ENCODE results near the gene DEGS1.

The DEGS1 gene

DNA sequence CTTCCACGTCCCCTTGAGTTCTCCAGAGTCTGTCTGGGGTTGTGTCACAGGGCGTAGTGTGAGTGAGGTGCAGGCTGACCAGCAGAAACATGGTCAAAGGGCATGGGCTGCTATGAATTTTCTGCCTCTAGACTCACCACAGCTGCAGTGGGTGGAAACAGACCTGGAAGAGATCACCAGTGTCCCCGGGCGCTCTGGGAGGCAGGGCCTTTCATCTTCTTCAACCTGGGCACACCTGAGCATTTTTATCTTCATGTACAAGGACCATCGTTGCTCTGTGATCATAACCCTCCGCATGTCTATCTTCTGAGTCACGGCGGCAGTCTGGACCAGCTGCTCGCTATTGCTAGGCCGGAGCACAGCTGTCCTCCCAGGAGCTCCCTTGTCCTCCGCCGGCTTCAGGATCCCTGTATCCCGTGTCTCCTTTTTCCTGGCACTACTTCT is 29.6 kb downstream of the DEGS1 start:
- no peak for DNase-seq (ENCODE audit: low read depth in 2 of 3, low spot score in 2 of 3)

DNA sequence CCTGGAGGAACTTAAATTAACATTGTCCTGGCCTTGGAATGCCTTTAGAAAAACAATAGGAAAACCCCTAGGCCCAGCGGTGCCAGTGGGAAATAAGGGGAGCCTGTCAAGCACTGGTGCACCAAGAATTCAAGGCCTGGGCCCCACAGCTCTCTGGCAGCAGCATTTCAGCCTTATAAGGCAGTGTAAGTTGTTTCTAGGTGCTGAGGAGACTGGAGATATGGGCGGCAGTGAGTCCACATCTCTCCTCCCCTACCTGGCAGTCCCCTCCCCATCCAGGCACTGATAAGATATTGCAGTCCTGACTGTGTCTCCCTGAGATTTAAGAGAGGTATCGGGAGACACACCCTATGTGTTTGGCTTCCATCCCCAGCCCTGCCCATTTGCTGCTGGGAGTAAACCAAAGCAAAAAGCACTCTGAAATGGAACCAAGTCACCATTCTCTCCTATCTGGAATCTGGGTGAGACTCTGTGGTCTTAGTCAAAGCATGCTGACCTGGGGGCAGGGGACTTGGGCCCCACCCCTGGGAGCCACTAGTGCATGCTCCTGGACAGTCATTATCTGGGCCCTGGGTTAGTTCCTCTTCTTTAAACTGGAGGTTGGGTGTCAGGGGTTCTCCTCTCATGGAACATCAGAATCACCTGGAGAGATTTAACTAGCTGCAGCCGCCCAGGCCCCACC is 30.5 kb downstream of the DEGS1 start:
- no peak for DNase-seq (ENCODE audit: low read depth in 2 of 3, low spot score in 2 of 3)

DNA sequence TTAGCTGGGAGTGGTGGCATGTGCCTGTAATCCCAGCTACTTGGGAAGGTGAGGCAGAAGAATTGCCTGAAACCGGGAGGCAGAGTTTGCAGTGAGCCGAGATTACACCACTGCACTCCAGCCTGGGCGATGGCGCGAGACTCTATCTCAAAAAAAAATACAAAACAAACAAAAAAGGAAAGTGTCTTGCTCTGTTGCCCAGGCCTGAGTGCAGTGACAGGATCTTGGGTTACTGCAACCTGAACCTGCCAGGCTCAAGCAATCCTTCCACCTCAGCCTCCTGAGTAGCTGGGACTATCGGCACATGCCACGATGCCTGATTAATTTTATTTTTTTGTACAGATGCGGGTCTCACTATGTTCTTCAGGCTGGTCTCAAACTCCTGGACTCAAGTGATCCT is 33.3 kb downstream of the DEGS1 start:
- no peak for DNase-seq (ENCODE audit: low read depth in 2 of 3, low spot score in 2 of 3)

DNA sequence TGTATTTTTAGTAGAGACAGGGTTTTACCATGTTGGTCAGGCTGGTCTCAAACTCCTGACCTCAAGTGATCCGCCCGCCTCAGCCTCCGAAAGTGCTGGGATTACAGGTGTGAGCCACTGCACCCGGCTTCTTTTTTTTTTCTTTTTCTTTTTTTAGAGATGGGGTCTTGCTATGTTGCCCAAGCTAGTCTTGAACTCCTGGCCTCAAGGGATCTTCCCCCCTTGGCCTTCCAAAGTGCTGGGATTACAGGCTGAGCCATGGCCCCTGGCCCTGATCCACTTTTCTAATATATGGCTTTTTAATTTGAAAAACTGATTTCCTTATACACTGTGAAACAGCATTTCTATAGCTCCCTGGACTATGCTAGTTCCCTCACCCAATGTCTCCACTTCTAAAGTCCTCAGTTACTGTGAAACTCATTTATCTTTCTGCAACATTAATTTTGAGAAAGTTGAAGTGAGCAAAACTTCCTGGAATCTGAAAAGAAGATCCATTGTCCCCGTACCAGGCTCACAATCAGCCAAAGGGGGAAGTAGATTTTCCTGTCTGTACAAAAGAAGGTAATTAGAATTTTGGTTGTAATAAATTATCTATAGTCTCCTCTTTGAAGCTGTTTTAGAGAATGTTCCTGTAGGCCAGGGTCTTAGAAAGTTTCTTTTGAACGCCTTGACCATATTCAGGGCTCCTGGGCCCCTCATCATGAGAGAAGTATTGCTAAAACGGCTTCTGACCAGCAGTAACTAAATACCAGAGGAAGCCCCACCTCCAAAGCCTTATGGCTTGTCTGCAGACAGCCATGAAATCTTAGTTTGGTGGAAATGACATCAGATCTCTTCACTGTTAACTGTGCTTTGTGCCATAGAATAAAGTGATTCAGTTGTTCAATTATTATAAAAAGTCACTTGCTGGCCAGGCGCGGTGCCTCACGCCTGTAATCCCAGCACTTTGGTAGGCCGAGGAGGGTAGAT is 34.9 kb downstream of the DEGS1 start:
- no peak for DNase-seq (ENCODE audit: low read depth in 2 of 3, low spot score in 2 of 3)

DNA sequence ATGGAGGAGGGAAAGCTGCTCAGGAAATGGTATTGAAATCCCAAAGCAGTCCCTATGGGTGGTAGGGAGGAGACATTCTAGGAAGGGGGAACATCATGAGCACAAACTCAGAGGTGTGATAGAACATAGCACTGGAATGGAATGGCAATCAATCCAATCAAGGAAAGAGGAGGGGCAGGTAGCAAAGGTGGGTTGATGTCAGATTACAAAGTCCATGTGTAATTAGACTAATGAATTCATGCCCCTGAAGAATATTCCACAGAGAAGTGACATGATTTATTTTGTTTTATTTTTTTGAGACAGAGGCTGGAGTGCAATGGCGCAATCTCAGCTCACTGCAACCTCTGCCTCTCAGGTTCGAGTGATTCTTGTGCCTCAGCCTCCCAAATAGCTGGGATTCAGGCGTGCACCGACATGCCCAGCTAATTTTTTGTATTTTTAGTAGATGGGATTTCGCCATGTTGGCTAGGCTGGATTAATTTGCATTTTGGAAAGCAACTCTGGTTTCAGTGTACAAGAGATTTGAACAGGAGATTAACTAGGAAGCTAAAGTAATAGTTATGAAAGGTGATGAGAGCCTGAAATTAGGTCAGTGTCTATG is 36.1 kb downstream of the DEGS1 start:
- no peak for DNase-seq (ENCODE audit: low read depth in 2 of 3, low spot score in 2 of 3)

DNA sequence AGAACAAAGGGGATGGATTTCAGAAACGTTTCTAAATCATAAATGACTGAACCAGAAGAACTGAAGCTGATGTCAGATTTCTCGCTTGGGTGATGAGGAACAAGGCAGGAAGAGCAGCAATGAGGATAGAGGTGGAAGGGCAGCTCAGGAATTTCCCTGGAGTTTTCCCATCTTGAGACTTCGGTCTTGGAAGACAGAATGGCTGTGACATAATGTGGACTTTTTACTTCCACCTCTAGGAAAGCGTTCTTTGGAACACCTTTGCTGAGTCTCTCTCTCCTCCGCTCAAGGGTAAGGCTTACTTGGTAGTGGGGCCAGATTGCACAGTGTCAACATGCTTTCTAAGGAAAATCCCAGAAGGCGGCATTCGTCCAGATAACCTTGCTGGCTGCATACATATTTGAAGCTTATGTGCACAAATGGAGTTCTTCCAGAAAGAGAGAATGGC is 36.6 kb downstream of the DEGS1 start:
- DNase-seq (ENCODE audit: low read depth in 2 of 3, low spot score in 2 of 3): no peak

DNA sequence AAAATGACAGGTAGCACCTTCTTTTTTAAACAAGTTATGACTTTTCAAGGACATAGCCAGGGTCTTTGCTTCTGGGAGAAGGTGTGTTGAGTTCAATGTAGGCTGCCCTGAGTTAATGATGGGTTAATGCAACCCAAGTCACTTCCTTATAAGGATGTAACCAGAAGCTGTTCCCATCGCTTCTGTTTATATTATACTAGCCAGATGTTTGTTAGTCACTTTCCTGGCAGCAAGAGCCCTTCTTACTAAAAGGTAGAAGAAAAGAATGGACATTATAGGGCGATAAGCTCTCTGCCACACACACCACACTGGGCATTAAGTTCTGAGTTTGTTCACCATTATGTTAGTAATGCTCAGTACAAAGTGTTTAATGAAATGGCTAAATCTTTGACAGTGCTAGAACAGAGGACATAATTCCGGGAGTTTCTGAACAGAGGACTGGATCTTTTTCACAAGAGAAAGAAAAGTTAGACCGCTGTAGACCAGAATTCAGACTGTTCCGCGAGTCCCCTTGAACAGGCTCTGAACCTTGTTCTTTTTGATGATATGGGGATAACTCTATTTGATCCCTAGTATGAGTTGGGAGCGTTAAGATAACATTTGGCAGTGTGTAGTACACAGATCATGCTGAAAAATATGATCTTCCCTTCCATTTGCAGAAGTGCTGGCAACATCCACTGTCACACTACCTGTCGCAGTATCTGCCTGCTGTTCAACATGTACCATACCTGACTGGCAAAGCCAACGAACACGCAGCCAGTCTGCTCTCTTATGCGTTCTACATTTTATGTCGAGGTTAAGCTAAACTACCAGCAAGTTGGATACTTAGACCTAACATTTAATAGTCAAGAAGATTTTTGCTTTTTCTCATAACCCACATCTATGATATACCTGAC is 41.0 kb downstream of the DEGS1 start:
- no peak for DNase-seq (ENCODE audit: low read depth in 2 of 3, low spot score in 2 of 3)

DNA sequence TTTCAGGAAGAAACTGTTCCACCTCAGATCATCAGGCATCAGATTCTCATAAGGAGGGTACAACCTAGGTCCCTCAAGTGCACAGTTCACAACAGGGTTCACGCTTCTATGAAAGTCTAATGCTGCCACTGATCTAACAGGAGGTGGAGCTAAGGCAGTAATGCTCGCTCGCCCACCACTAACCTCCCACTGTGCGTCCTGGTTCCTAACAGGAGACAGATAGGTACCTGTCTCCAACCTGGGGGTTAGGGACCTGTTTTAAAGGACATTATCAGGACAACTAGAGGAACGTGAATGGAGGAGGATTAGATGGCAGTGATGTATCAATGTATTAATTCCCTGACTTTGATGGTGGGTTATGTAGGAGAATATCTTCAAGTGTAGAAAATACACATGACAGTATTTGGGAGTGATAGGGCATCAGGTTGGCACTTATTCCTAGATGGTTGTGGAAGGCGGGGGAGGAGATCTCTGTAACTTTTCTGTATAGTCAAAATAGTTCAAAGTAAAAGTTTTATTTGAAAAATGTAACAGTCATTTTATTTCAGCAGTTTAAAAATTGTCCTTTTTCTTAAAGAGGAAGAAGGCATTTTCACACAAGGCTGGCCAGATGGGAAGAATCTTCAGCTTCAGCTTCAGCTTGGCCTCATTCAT is 43.9 kb downstream of the DEGS1 start:
- DNase-seq (ENCODE audit: low read depth in 2 of 3, low spot score in 2 of 3): no peak

DNA sequence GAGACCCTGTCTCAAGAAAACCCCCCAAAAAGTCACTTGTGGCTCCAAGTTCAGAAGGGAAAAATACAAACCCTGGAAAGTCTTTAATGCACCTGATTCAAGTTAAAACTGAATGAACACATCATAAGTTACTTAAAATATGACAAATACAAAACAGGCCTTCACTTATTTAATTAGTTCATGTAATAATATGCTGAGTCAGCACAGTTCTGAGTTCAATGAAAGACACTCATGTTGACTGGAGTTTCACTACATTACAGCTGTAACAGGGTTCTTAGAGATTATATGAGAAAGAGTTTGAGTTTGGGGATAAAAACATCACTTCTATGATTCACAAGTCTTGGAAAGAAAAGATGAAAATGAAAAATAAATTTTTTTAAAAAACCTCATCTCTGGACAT is 51.0 kb downstream of the DEGS1 start:
- DNase-seq (ENCODE audit: low read depth in 2 of 3, low spot score in 2 of 3): no peak

DNA sequence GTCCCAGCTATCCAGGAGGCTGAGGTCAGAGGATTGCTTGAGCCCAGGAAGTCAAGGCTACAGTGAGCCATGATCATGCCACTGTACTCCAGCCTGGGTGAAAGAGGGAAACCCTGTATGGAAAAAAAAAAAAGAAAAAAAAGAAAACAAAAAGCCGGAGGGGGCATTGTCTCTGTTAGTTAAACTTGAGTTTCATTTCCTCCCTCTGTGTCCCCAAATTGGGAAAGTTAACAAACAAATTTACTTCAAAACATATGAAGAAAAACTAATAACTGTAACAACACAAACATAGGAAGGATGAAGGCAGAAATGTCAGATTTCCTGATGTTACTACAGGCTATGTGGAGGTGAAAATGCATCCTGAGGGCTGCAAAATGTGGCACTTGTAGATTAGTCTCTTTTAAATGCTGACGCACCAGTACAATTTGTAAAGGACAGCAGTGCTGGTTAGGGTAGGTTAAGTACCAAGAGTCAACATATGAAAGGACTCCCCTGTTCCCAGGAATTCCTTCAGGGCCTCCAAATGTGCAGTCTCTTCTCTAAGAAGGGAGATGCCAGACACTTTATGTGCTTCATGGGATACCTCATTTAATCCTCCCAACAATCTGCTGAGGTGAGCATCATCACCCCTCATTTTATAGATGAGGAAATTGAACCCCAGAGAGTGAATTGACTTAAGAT is 52.9 kb downstream of the DEGS1 start:
- DNase-seq (ENCODE audit: low read depth in 2 of 3, low spot score in 2 of 3): no peak

DNA sequence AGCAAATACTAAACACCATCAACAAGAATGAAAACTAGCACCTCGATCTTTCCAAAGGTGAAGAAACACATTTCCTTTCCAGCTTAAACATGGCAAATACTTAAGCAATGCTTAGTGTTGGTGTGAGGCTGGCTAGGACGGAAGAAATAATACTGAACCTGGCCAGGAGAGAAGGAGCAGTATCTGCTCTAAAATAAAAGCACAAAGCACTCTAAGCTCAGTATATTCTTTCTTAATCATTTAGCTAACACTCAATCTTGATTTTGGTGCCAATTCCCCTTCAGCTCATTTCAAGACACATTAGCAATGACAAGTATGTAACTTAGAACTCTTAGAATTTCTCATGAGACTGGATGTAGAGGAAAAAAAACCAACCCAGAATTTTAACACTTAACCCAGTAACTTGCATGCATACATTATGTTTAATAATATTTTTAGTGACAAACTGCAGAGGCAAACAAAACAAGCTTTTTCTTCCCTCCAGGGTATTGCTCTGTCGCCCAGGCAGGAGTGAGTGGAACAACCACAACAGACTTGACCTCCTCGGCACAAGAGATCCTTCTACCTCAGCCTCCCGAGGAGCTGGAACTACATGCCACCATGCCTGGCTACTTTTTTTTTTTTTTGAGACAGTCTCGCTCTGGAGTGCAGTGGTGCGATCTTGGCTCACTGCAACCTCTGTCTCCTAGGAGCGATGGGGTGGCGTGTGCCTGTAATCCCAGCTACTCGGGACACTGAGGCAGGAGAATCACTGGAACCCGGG is 54.3 kb downstream of the DEGS1 start:
- DNase-seq (ENCODE audit: low read depth in 2 of 3, low spot score in 2 of 3): no peak

DNA sequence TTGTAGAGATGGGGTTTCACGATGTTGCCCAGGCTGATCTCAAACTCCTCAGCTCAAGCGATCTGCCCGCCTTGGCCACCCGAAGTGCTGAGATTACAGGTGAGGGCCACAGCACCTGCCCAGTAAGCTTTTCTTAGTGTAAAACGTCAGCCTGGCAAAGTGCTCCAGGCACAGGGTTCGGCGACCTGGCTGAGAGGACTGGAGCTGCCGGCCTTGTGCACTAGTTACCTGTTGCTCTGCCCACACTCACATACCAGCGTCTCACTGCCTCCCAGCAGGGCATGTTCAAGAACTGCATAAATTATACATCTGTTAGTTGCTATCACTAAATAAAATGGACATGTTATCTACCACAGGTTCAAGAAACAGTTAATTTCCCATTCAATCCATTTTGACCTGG is 55.2 kb downstream of the DEGS1 start:
- DNase-seq (ENCODE audit: low read depth in 2 of 3, low spot score in 2 of 3): no peak

DNA sequence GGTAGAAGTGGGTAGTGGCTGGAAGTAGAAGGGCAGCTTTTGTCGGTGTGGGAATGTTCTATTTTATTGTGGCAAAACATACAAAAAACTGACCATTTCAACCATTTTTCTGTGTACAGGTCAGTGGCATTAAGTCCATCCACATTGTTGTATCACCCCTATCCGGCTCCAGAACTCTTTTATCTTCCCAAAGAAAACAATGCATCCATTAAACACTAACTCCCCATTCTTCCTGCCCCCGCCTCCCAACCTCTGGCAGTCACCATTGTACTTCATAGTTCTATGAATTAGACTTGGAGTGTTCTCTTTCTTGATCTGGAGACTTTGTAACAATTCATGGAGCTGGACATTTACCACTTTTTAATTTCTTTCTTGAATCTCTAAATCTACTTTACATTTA is 55.7 kb downstream of the DEGS1 start:
- no peak for DNase-seq (ENCODE audit: low read depth in 2 of 3, low spot score in 2 of 3)
